ENCODE measurements around the gene DIABLO.

The DIABLO gene

DNA sequence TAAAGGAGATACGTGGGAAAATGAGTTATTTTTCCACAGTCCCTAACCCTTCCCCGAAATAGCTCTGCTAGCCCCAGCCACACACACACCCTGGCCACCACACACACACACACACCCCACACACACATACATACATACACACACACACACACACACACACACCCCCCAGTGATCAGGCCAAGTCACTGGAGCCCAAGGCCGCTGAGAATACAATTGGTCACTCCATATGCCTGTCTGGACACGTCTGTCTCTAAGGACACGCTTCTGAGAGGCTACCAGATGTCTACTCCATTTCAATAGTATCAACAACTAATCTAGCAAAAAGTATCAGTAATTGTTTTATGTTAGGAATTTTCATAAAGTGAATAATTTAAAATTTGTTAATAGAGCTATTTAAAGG lies 13.0 kb upstream of the DIABLO start:
- Histone ChIP-seq H3K4me3 (ENCODE audit: low read length) (no peak overlapping the region), H3K36me3 (ENCODE audit: insufficient read depth, low read length) (peaks cover 40% of the 10 kb centered on the region), H3K9me3 (ENCODE audit: low read length) (no peaks in the 10 kb centered on the region), H3K27me3 (ENCODE audit: insufficient read depth, low read length) (no peaks in the 10 kb centered on the region), H3K4me1 (ENCODE audit: insufficient read depth, low read length) (no peaks in the 10 kb centered on the region), H2AFZ (ENCODE audit: low read depth, low read length) (no peak overlapping the region)

GRCh38 chr12:122235741-122236140 lies 9.9 kb upstream of the DIABLO start:
- Histone ChIP-seq H3K27me3 (ENCODE audit: insufficient read depth, low read length) (no peaks in the 10 kb centered on the region), H3K36me3 (ENCODE audit: insufficient read depth, low read length) (peaks cover 51% of the 10 kb centered on the region), H3K4me1 (ENCODE audit: insufficient read depth, low read length) (no peaks in the 10 kb centered on the region), H3K4me3 (ENCODE audit: low read length) (no peak overlapping the region), H2AFZ (ENCODE audit: low read depth, low read length) (no peak overlapping the region), H3K9me3 (ENCODE audit: low read length) (no peaks in the 10 kb centered on the region)

DNA sequence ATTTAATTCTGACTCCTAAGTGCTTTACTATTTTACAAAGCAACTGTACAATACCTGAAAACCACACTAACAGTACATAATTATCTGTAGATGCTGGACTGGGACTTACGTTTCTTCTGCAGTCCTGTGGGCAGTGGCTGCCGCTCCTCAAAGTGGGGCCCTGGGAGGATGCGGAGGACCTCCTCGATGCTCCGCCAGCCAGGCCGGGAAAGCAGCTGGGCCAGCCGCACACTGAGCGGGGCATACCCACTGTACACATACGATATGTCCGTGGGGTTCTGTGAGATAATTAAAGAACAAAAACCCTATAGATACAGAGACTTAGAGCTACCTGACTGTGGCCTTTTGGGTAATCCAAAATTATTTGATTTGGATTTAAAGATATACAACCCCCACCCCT lies 6.8 kb upstream of the DIABLO start:
- H3K36me3 ChIP-seq (ENCODE audit: insufficient read depth, low read length), result peaks cover 59% of the 10 kb centered on the region

DNA sequence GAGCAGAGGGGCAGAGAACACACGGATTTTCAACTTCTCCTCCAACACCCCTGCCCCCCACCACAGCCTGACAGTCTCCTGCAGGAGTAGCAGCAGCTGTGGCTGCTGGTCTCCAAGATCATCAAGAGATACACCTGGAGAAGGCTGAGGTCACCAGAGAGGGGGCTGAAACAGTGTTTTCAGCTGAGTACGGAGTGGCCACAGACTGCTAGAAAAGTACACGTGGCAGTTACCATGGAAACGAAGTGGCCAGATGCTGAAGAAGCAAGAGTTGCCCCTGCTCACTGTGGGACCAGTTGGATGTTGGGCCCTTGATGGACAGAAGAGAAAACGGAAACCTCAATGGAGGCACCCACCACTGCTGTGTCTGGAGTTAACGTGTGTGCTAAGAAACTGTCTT lies 4.9 kb upstream of the DIABLO start:
- peaks cover 57% of the 10 kb centered on the region for H3K36me3 ChIP-seq (ENCODE audit: insufficient read depth, low read length)
- H3K27me3 ChIP-seq (ENCODE audit: insufficient read depth, low read length), result no peaks in the 10 kb centered on the region
- no peaks in the 10 kb centered on the region for H3K9me3 ChIP-seq (ENCODE audit: low read length)
- H2AFZ ChIP-seq (ENCODE audit: low read depth, low read length), result no peak overlapping the region
- H3K4me3 ChIP-seq (ENCODE audit: low read length), result no peak overlapping the region
- peaks cover 10% of the 10 kb centered on the region for H3K4me1 ChIP-seq (ENCODE audit: insufficient read depth, low read length)

More for the DNA sequence above, 6.8 kb upstream of the DIABLO start:
- H3K9me3 ChIP-seq (ENCODE audit: low read length), result no peaks in the 10 kb centered on the region
- H3K4me1 ChIP-seq (ENCODE audit: insufficient read depth, low read length), result no peaks in the 10 kb centered on the region
- no peaks in the 10 kb centered on the region for H3K27me3 ChIP-seq (ENCODE audit: insufficient read depth, low read length)
- H3K4me3 ChIP-seq (ENCODE audit: low read length), result no peak overlapping the region
- no peak overlapping the region for H2AFZ ChIP-seq (ENCODE audit: low read depth, low read length)

- no peaks in the 10 kb centered on the region for H3K27me3 ChIP-seq (ENCODE audit: insufficient read depth, low read length)
- H3K4me3 ChIP-seq (ENCODE audit: low read length), result no peak overlapping the region
- peaks cover 30% of the 10 kb centered on the region for H3K4me1 ChIP-seq (ENCODE audit: insufficient read depth, low read length)
- H2AFZ ChIP-seq (ENCODE audit: low read depth, low read length), result no peak overlapping the region
- H3K9me3 ChIP-seq (ENCODE audit: low read length), result no peaks in the 10 kb centered on the region
- H3K36me3 ChIP-seq (ENCODE audit: insufficient read depth, low read length), result peaks cover 41% of the 10 kb centered on the region
Measured at GRCh38 chr12:122228092-122228491, 2.2 kb upstream of the DIABLO start.

- no peaks in the 10 kb centered on the region for H3K27me3 ChIP-seq (ENCODE audit: insufficient read depth, low read length)
- peaks cover 38% of the 10 kb centered on the region for H3K4me1 ChIP-seq (ENCODE audit: insufficient read depth, low read length)
- no peak overlapping the region for H2AFZ ChIP-seq (ENCODE audit: low read depth, low read length)
- peaks cover 39% of the 10 kb centered on the region for H3K36me3 ChIP-seq (ENCODE audit: insufficient read depth, low read length)
- no peaks in the 10 kb centered on the region for H3K9me3 ChIP-seq (ENCODE audit: low read length)
- H3K4me3 ChIP-seq (ENCODE audit: low read length), result no peak overlapping the region
Measured at GRCh38 chr12:122227341-122227740, 1.5 kb upstream of the DIABLO start.

GRCh38 chr12:122226366-122227125 lies 694 bp upstream of the DIABLO start:
- H2AFZ ChIP-seq (ENCODE audit: low read depth, low read length), result peak overlapping the region; percentile 52
- H3K36me3 ChIP-seq (ENCODE audit: insufficient read depth, low read length), result peaks cover 40% of the 10 kb centered on the region
- peaks cover 38% of the 10 kb centered on the region for H3K4me1 ChIP-seq (ENCODE audit: insufficient read depth, low read length)
- H3K4me3 ChIP-seq (ENCODE audit: low read length), result peak overlapping the region; percentile 54
- H3K27me3 ChIP-seq (ENCODE audit: insufficient read depth, low read length), result no peaks in the 10 kb centered on the region
- H3K9me3 ChIP-seq (ENCODE audit: low read length), result no peaks in the 10 kb centered on the region

DNA sequence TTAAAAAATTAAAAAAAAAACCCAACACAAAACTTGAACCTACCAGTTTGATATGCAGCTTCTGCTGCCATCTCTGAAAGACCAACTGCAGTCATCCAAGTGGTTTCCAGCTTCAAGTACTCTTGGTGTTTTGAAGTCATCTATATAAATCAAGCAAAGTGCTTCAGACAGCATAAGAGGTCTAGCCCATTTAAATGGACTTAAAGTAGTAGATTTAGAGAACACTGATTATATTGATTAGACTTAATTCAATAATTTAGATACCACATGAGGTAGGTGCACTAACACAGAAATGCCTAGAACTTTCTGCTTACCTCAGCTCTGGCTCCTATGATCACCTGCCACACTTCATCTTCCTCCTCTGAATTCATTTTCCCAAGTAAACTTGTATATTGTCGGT lies 9.4 kb downstream of the DIABLO start:
- H3K9me3 ChIP-seq (ENCODE audit: low read length), result no peaks in the 10 kb centered on the region
- H3K36me3 ChIP-seq (ENCODE audit: insufficient read depth, low read length), result peaks cover 85% of the 10 kb centered on the region
- H3K4me3 ChIP-seq (ENCODE audit: low read length), result no peak overlapping the region
- H3K4me1 ChIP-seq (ENCODE audit: insufficient read depth, low read length), result no peaks in the 10 kb centered on the region
- H3K27me3 ChIP-seq (ENCODE audit: insufficient read depth, low read length), result no peaks in the 10 kb centered on the region
- H2AFZ ChIP-seq (ENCODE audit: low read depth, low read length), result no peak overlapping the region

GRCh38 chr12:122215771-122216170 lies 10.1 kb downstream of the DIABLO start:
- no peak overlapping the region for H3K4me3 ChIP-seq (ENCODE audit: low read length)
- no peaks in the 10 kb centered on the region for H3K27me3 ChIP-seq (ENCODE audit: insufficient read depth, low read length)
- peaks cover 84% of the 10 kb centered on the region for H3K36me3 ChIP-seq (ENCODE audit: insufficient read depth, low read length)
- H3K9me3 ChIP-seq (ENCODE audit: low read length), result no peaks in the 10 kb centered on the region
- no peaks in the 10 kb centered on the region for H3K4me1 ChIP-seq (ENCODE audit: insufficient read depth, low read length)
- no peak overlapping the region for H2AFZ ChIP-seq (ENCODE audit: low read depth, low read length)

- peaks cover 22% of the 10 kb centered on the region for H3K27me3 ChIP-seq (ENCODE audit: insufficient read depth, low read length)
- peaks cover under 1% of the 10 kb centered on the region for H3K4me1 ChIP-seq (ENCODE audit: insufficient read depth, low read length)
- H2AFZ ChIP-seq (ENCODE audit: low read depth, low read length), result no peak overlapping the region
- H3K9me3 ChIP-seq (ENCODE audit: low read length), result no peaks in the 10 kb centered on the region
- peaks cover 60% of the 10 kb centered on the region for H3K36me3 ChIP-seq (ENCODE audit: insufficient read depth, low read length)
- no peak overlapping the region for H3K4me3 ChIP-seq (ENCODE audit: low read length)
Measured at GRCh38 chr12:122208073-122208820, 17.6 kb downstream of the DIABLO start.

DNA sequence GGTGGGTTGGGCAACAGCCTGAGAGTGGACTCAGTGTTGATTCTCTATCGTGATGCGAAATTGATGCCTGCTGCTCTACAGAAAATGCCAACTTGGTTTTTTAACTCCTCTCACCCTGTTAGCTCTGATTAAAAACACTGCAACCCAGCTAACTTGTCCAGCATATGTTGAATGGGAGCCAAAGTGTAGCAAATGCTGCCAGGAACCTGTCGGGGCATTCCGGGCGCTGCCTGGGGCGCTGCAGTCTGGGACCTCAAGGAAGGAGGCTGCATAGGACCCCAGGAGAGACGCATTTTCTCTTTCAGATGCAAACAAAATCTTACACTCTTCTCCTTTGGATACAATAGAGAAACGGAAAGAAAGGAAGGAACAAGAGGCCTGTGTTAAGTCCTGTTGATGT lies 18.5 kb downstream of the DIABLO start:
- no peak overlapping the region for H3K4me3 ChIP-seq (ENCODE audit: low read length)
- H3K4me1 ChIP-seq (ENCODE audit: insufficient read depth, low read length), result peaks cover 3% of the 10 kb centered on the region
- peaks cover 30% of the 10 kb centered on the region for H3K27me3 ChIP-seq (ENCODE audit: insufficient read depth, low read length)
- no peaks in the 10 kb centered on the region for H3K9me3 ChIP-seq (ENCODE audit: low read length)
- peaks cover 54% of the 10 kb centered on the region for H3K36me3 ChIP-seq (ENCODE audit: insufficient read depth, low read length)
- no peak overlapping the region for H2AFZ ChIP-seq (ENCODE audit: low read depth, low read length)

DNA sequence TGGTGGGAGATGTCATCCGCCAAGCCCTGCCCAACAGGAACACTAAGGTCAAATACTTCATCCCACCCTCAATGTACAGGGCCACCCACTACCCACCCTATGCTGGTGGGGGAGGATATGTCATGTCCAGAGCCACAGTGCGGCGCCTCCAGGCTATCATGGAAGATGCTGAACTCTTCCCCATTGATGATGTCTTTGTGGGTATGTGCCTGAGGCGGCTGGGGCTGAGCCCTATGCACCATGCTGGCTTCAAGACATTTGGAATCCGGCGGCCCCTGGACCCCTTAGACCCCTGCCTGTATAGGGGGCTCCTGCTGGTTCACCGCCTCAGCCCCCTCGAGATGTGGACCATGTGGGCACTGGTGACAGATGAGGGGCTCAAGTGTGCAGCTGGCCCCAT lies 18.9 kb downstream of the DIABLO start:
- Histone ChIP-seq H3K9me3 (ENCODE audit: low read length) (no peaks in the 10 kb centered on the region), H2AFZ (ENCODE audit: low read depth, low read length) (no peak overlapping the region), H3K27me3 (ENCODE audit: insufficient read depth, low read length) (peaks cover 33% of the 10 kb centered on the region), H3K4me1 (ENCODE audit: insufficient read depth, low read length) (peaks cover 3% of the 10 kb centered on the region), H3K36me3 (ENCODE audit: insufficient read depth, low read length) (peaks cover 49% of the 10 kb centered on the region), H3K4me3 (ENCODE audit: low read length) (no peak overlapping the region)

DNA sequence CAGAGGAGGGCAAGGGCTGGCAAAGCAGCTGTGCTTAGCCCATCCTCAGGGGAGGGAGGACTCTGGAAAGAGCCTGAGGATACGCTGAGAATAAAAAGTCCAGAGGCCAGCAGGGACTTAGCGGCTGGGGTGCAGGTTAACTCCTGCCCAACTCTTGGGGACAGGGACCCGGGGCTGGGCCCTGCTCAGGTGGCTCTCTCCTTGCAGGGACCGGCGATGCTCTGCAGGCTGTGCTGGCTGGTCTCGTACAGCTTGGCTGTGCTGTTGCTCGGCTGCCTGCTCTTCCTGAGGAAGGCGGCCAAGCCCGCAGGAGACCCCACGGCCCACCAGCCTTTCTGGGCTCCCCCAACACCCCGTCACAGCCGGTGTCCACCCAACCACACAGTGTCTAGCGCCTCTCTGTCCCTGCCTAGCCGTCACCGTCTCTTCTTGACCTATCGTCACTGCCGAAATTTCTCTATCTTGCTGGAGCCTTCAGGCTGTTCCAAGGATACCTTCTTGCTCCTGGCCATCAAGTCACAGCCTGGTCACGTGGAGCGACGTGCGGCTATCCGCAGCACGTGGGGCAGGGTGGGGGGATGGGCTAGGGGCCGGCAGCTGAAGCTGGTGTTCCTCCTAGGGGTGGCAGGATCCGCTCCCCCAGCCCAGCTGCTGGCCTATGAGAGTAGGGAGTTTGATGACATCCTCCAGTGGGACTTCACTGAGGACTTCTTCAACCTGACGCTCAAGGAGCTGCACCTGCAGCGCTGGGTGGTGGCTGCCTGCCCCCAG lies 19.6 kb downstream of the DIABLO start:
- no peaks in the 10 kb centered on the region for H3K9me3 ChIP-seq (ENCODE audit: low read length)
- H3K4me3 ChIP-seq (ENCODE audit: low read length), result no peak overlapping the region
- peaks cover 40% of the 10 kb centered on the region for H3K27me3 ChIP-seq (ENCODE audit: insufficient read depth, low read length)
- no peak overlapping the region for H2AFZ ChIP-seq (ENCODE audit: low read depth, low read length)
- peaks cover 3% of the 10 kb centered on the region for H3K4me1 ChIP-seq (ENCODE audit: insufficient read depth, low read length)
- H3K36me3 ChIP-seq (ENCODE audit: insufficient read depth, low read length), result peaks cover 43% of the 10 kb centered on the region
